Fibroblast of lung (primary cell): ENCODE data around the gene NDUFB5.

Experiments
- EZH2 ChIP-seq: IDR thresholded peaks from 2 replicates; pipeline ENCODE4 v1.5.1; 2012; ENCODE audit warnings: low read length, control low read depth, mild to moderate bottlenecking; ENCODE audit errors: missing control alignments
- TF ChIP-seq, protein P1 (sequence below), 2 donors: IDR thresholded peaks in 1 of 2; conservative IDR thresholded peaks in 1 of 2; 1 replicate in 1 of 2; 2 replicates in 1 of 2; pipeline ENCODE4 v1.5.1; 2011 to 2012; ENCODE audit warnings: low read length in 2 of 2, control low read depth in 1 of 2, inconsistent platforms in 1 of 2, low read depth in 1 of 2, mild to moderate bottlenecking in 1 of 2

- TF ChIP-seq, protein P1, sequence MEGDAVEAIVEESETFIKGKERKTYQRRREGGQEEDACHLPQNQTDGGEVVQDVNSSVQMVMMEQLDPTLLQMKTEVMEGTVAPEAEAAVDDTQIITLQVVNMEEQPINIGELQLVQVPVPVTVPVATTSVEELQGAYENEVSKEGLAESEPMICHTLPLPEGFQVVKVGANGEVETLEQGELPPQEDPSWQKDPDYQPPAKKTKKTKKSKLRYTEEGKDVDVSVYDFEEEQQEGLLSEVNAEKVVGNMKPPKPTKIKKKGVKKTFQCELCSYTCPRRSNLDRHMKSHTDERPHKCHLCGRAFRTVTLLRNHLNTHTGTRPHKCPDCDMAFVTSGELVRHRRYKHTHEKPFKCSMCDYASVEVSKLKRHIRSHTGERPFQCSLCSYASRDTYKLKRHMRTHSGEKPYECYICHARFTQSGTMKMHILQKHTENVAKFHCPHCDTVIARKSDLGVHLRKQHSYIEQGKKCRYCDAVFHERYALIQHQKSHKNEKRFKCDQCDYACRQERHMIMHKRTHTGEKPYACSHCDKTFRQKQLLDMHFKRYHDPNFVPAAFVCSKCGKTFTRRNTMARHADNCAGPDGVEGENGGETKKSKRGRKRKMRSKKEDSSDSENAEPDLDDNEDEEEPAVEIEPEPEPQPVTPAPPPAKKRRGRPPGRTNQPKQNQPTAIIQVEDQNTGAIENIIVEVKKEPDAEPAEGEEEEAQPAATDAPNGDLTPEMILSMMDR (conservative IDR thresholded peaks at IDR 0.05 in 1 of 2, IDR thresholded peaks at IDR 0.05 in 1 of 2; ENCODE audit: low read depth in 1 of 2, low read length in 2 of 2) = no peak
- no peak for TF ChIP-seq EZH2
Measured at GRCh38 chr3:179562591-179563270, 41.9 kb upstream of the NDUFB5 start, which contains the start of gene ACTL6A.
